Uterus (tissue), 4 donors: Measurements from ENCODE around the gene ADCY9. TPM values are rescaled to one million over a fixed set of nuclear protein-coding genes. Genes with fewer than 3 reads are reported as not detected.

Experiments
- DNase-seq, 2 donors: peaks; one replicate each; pipeline ENCODE4 v3.0.0-alpha.2; 2019 to 2020
- H3K27ac ChIP-seq, 2 donors: fragments of 200-600 bp; sonication (generic); 1 replicate in 1 of 2; 2 replicates in 1 of 2; pipeline ENCODE4 v1.5.1; 2016 to 2018
- H3K27me3 ChIP-seq, 2 donors: fragments of 200-600 bp; sonication (generic); one replicate each; pipeline ENCODE4 v1.5.1; 2018 to 2019; ENCODE audit warnings: control low read depth in 1 of 2
- H3K36me3 ChIP-seq, 2 donors: fragments of 200-600 bp; sonication (generic); one replicate each; pipeline ENCODE4 v1.5.1; 2019; ENCODE audit warnings: control low read depth in 1 of 2
- H3K4me1 ChIP-seq, 2 donors: fragments of 200-600 bp; sonication (generic); one replicate each; pipeline ENCODE4 v1.5.1; 2018 to 2019; ENCODE audit warnings: control low read depth in 1 of 2
- H3K4me3 ChIP-seq, 2 donors: fragments of 200-600 bp; sonication (generic); 1 replicate in 1 of 2; 2 replicates in 1 of 2; pipeline ENCODE4 v1.5.1; 2018 to 2019; ENCODE audit warnings: mild to moderate bottlenecking in 1 of 2
- H3K9me3 ChIP-seq, 2 donors: fragments of 200-600 bp; sonication (generic); one replicate each; pipeline ENCODE4 v1.5.1; 2019; ENCODE audit warnings: control low read depth in 1 of 2
- CTCF ChIP-seq, 4 experiments: fragments of 200-600 bp in 2 of 4; fragments of 450-650 bp in 2 of 4; sonication (generic) in 2 of 4; IDR thresholded peaks; one replicate each; pipeline ENCODE4 v1.5.1; 2016 to 2019; ENCODE audit warnings: antibody characterized with exemption in 4 of 4, mild to moderate bottlenecking in 2 of 4, moderate library complexity in 1 of 4
- POLR2A ChIP-seq, 2 donors: fragments of 450-650 bp; IDR thresholded peaks; one replicate each; pipeline ENCODE4 v1.6.1; 2016; ENCODE audit warnings: antibody characterized with exemption in 2 of 2, mild to moderate bottlenecking in 1 of 2, moderate library complexity in 1 of 2
- intact Hi-C: fragments of 100-400 bp; cut with DNase I; formaldehyde crosslinking; loops from one replicate; pipeline ENCODE4 v1.15.1; 2023; ENCODE audit warnings: low total_unique reads
- total RNA-seq, 4 donors: library from RNA; depleted of rRNA in 3 of 4; stranded (reverse); fragments of >200 nt in 3 of 4; gene quantifications; one replicate each; pipeline versions ENCODE4 v1.1.0 to v1.2.4, GENCODE V29; 2014 to 2023
- donor health status: DM: yes; HTN: yes; CAD: no.

Gene ADCY9
- total RNA-seq, 4 donors from 2014 or later = 2.8 to 34.7 (median 20.2) TPM

GRCh38 chr16:3938843-3939624 lies 177.2 kb downstream of the ADCY9 start:
- DNase-seq = peak; percentile 45 to 63

GRCh38 chr16:3938471-3938842 lies 177.8 kb downstream of the ADCY9 start:
- H3K27me3 ChIP-seq = no peaks in the 10 kb centered on the region
- H3K4me1 ChIP-seq = no peaks in the 10 kb centered on the region
- no peak for DNase-seq
- H3K27ac ChIP-seq = no peak overlapping the region
- TF ChIP-seq CTCF (IDR thresholded peaks at IDR 0.05) (no peak), POLR2A (IDR thresholded peaks at IDR 0.05) (no peak)
- peak overlapping the region; percentile 39 for H3K4me3 ChIP-seq
- no peaks in the 10 kb centered on the region for H3K36me3 ChIP-seq
- intact Hi-C loops = no loop called here
- no peaks in the 10 kb centered on the region for H3K9me3 ChIP-seq

More at GRCh38 chr16:3938843-3939624, 177.2 kb downstream of the ADCY9 start:
- peak overlapping the region; percentile 39 for H3K4me3 ChIP-seq
- H3K27me3 ChIP-seq = no peaks in the 10 kb centered on the region
- H3K4me1 ChIP-seq = no peaks in the 10 kb centered on the region
- TF ChIP-seq POLR2A (IDR thresholded peaks at IDR 0.05) (no peak), CTCF (IDR thresholded peaks at IDR 0.05) (peak; percentile 78 to 95 (median 90))
- intact Hi-C loops = no loop called here
- no peaks in the 10 kb centered on the region for H3K36me3 ChIP-seq
- no peaks in the 10 kb centered on the region for H3K9me3 ChIP-seq
- no peak overlapping the region for H3K27ac ChIP-seq

GRCh38 chr16:3937066-3937875 lies 179.0 kb downstream of the ADCY9 start:
- H3K9me3 ChIP-seq = no peaks in the 10 kb centered on the region
- intact Hi-C loops = no loop called here

GRCh38 chr16:3935921-3936320 lies 180.3 kb downstream of the ADCY9 start:
- Histone ChIP-seq H3K4me3 (no peak overlapping the region), H3K9me3 (no peaks in the 10 kb centered on the region), H3K4me1 (no peaks in the 10 kb centered on the region), H3K27me3 (no peaks in the 10 kb centered on the region), H3K36me3 (no peaks in the 10 kb centered on the region), H3K27ac (no peak overlapping the region)
- TF ChIP-seq CTCF (IDR thresholded peaks at IDR 0.05) (no peak), POLR2A (IDR thresholded peaks at IDR 0.05) (no peak)
- no peak for DNase-seq
- intact Hi-C loops = no loop called here

More at GRCh38 chr16:3937066-3937875, 179.0 kb downstream of the ADCY9 start:
- Histone ChIP-seq H3K4me1 (no peaks in the 10 kb centered on the region), H3K4me3 (no peak overlapping the region), H3K27ac (no peak overlapping the region), H3K36me3 (no peaks in the 10 kb centered on the region), H3K27me3 (no peaks in the 10 kb centered on the region)
- DNase-seq = no peak
- TF ChIP-seq POLR2A (IDR thresholded peaks at IDR 0.05) (no peak), CTCF (IDR thresholded peaks at IDR 0.05) (no peak)
